Renal pelvis (tissue), 4 donors: Measurements from ENCODE around the gene BAHCC1. TPM values are rescaled to one million over a fixed set of nuclear protein-coding genes. Genes with fewer than 3 reads are reported as not detected.

ENCODE experiments used
- DNase-seq: peaks from one replicate; pipeline ENCODE4 v3.0.0-alpha.2; 2013
- polyA plus RNA-seq, 3 donors: library from polyadenylated mRNA; unstranded; fragments of 120-200 nt; gene quantifications; one replicate each; pipeline ENCODE4 v1.2.1, GENCODE V29; 2013; ENCODE audit not compliant: insufficient read length in 3 of 3

Gene BAHCC1
- polyA plus RNA-seq, 3 donors: 21.2 to 33.0 (median 24.5) TPM

DNA sequence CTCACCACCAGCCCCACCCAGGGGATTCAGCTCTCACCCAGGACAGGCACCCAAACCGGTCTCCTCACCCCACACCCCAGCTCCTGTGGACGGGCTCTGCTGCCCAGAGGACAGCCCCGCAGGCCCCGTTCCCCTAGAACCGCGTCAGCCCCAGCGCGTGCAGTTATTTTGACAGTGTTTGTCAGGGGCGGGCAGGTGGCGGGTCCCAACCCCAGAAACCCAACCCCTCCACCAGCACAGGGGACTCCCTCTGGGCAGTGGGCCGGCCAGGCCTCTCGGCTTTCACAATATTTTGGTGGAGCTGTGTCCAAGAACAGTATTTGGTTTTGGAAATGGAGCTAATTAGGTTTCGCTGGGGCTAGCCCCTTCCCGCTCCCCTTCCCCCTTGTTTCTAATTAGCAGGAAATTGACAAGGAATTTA, 44.8 kb downstream of the BAHCC1 start:
- no peak for DNase-seq

- no peak for DNase-seq
Observed at GRCh38 chr17:81440511-81441244, 45.4 kb downstream of the BAHCC1 start.

- no peak for DNase-seq
Observed at GRCh38 chr17:81442791-81443190, 47.5 kb downstream of the BAHCC1 start.

GRCh38 chr17:81443269-81443668, 48.0 kb downstream of the BAHCC1 start:
- no peak for DNase-seq

GRCh38 chr17:81444610-81445339, 49.5 kb downstream of the BAHCC1 start:
- DNase-seq: no peak

GRCh38 chr17:81445642-81446503, 50.6 kb downstream of the BAHCC1 start:
- DNase-seq: no peak

- no peak for DNase-seq
Observed at GRCh38 chr17:81447331-81447933, 52.2 kb downstream of the BAHCC1 start.

- no peak for DNase-seq
Observed at GRCh38 chr17:81448442-81448841, 53.2 kb downstream of the BAHCC1 start.

- no peak for DNase-seq
Observed at GRCh38 chr17:81448950-81449349, 53.7 kb downstream of the BAHCC1 start.

GRCh38 chr17:81449351-81449750, 54.1 kb downstream of the BAHCC1 start:
- no peak for DNase-seq

DNA sequence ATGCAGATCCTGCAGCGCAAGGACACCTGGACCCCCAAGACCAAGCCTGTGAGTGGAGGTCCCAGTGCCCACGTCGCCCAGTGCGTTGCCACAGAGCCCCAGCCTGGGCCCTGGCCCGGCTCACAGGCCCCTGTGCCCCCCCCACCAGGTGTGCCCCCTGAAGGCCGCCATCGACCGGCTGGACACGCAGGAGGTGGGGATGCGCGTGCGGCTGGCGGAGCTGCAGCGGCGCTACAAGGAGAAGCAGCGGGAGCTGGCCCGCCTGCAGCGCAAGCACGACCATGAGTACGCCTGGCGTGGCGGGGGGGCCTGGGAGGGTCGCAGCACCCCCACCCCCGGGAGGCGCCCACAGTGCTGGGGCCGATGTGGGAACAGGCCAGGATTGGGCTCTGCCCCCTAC, 56.6 kb downstream of the BAHCC1 start:
- no peak for DNase-seq

- no peak for DNase-seq
Observed at GRCh38 chr17:81452551-81452950, 57.3 kb downstream of the BAHCC1 start.

DNA sequence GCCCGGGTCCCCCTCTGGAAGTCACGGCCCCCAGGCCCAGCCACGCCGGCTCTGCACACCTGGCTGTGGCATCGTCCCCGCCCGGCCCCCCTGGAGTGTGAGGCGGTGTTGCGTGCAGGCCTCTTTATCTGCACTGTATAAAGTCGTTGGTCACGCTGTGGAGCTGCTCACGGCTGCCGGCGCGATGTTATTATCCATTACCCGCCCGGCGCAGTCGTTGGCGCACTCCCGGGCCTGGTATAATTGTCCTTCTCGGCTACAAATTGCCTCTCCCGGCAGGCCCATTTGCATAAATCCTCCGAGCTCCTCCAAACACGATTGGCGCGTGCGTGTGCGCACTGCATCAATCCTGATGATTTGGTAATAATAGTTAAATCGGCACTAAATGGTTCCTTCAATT, 57.8 kb downstream of the BAHCC1 start:
- DNase-seq: no peak

- DNase-seq: no peak
Observed at GRCh38 chr17:81453712-81454111, 58.5 kb downstream of the BAHCC1 start.

GRCh38 chr17:81454473-81454872, 59.2 kb downstream of the BAHCC1 start:
- no peak for DNase-seq

- no peak for DNase-seq
Observed at GRCh38 chr17:81455387-81455786, 60.1 kb downstream of the BAHCC1 start.

DNA sequence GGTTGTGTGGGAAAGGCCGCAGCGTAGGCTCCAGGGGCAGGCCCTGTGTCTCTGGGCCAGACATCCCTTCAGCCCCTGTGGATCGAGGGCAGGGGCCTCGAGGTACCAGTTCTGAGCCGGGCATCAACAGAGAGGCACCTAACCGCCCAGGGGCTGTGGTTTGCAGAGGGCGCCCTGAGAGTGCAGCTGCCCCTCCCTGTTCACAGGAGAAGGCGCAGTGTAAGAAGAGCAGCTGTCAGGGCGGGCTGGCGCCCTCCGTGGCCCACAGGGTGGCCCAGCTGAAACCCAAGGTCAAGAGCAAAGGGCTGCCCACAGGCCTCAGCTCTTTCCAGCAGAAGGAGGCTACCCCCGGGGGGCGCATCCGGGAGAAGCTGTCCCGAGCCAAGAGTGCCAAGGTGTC, 60.8 kb downstream of the BAHCC1 start:
- DNase-seq: no peak

- DNase-seq: peak; percentile 57
Observed at GRCh38 chr17:81456798-81457197, 61.5 kb downstream of the BAHCC1 start.

GRCh38 chr17:81457401-81457800, 62.1 kb downstream of the BAHCC1 start:
- no peak for DNase-seq

GRCh38 chr17:81457917-81458555, 62.8 kb downstream of the BAHCC1 start:
- DNase-seq: no peak

DNA sequence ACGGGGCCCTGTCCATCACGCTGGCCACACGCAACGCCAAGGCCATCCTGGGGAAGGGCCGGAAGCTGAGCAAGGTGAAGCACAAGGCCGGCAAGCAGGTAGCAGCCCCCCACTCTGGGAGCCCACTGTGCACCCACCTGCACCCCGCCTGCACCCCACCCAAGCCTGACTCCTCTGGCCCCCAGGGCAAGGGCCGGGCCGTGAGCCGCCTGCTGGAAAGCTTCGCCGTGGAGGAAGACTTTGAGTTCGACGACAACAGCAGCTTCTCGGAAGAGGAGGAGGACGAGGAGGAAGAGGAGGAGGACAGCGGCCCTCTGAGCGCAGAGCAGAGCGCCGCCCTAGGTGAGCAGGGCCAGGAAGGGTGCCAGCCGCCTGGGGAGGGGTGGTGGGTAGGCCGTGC, 63.4 kb downstream of the BAHCC1 start:
- DNase-seq: no peak

DNA sequence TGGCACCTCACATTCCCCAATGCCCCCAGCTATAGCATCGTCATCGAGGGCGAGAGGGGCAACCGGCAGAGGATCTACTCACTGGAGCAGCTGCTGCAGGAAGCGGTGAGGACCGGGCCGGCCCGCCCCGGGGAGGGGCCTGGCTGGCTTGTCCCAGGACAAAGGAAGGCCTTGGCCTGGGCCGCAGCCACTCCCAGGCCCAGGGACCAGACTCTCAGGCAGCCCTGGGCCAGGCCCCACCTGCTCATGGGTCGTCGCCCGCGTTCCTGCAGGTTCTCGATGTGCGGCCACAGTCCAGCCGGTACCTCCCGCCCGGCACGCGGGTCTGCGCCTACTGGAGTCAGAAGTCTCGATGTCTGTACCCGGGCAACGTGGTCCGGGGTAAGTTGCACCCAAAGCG, 64.0 kb downstream of the BAHCC1 start:
- no peak for DNase-seq
